Esophagus (tissue), 2 donors: ENCODE results near the gene CACNA1D. TPM values are rescaled to one million over a fixed set of nuclear protein-coding genes. Genes with fewer than 3 reads are reported as not detected.

Experiments used
- H3K27ac ChIP-seq, 2 donors: one replicate each; pipeline ENCODE4 v1.5.1; 2013; ENCODE audit warnings: low read depth in 2 of 2, mild to moderate bottlenecking in 2 of 2, inconsistent platforms in 1 of 2, low read length in 1 of 2, moderate library complexity in 1 of 2
- H3K27me3 ChIP-seq, 2 donors: one replicate each; pipeline ENCODE4 v1.6.1; 2013; ENCODE audit warnings: low read length in 2 of 2, control low read depth in 1 of 2, mild to moderate bottlenecking in 1 of 2; ENCODE audit not compliant: insufficient read depth in 2 of 2, control insufficient read depth in 1 of 2
- H3K36me3 ChIP-seq, 2 donors: one replicate each; pipeline ENCODE4 v1.6.1; 2013; ENCODE audit warnings: low read length in 1 of 2; ENCODE audit not compliant: control insufficient read depth in 2 of 2, insufficient read depth in 2 of 2
- H3K4me1 ChIP-seq, 2 donors: one replicate each; pipeline ENCODE4 v1.6.1; 2013; ENCODE audit warnings: low read length in 1 of 2; ENCODE audit not compliant: control insufficient read depth in 2 of 2, insufficient read depth in 2 of 2
- H3K4me3 ChIP-seq, 2 donors: one replicate each; pipeline ENCODE4 v1.5.1; 2013; ENCODE audit warnings: low read length in 2 of 2, mild to moderate bottlenecking in 2 of 2, low read depth in 1 of 2, moderate library complexity in 1 of 2
- H3K9me3 ChIP-seq, 2 donors: one replicate each; pipeline ENCODE4 v1.6.1; 2013; ENCODE audit warnings: mild to moderate bottlenecking in 2 of 2, low read depth in 1 of 2, low read length in 1 of 2, moderate library complexity in 1 of 2; ENCODE audit not compliant: control insufficient read depth in 2 of 2, insufficient read depth in 1 of 2
- WGBS, 2 donors: extraction: QIAGEN DNeasy Blood & Tissue Kit; methylation state at CpG; one replicate each; pipeline ENCODE4 v1.1.7; 2013; 5-methylcytosine and 5-hydroxymethylcytosine counted together
- polyA plus RNA-seq, 2 donors: library from polyadenylated mRNA; stranded (reverse); fragments of 200-250 nt; gene quantifications; one replicate each; pipeline ENCODE4 v1.2.3, GENCODE V29; 2013
- donor health status: healthy with polysubstance abuse.
- donor health status: Bipolar disorder and iron deficiency.

Gene CACNA1D
- polyA plus RNA-seq, 2 donors = 0.38 to 0.61 TPM

DNA sequence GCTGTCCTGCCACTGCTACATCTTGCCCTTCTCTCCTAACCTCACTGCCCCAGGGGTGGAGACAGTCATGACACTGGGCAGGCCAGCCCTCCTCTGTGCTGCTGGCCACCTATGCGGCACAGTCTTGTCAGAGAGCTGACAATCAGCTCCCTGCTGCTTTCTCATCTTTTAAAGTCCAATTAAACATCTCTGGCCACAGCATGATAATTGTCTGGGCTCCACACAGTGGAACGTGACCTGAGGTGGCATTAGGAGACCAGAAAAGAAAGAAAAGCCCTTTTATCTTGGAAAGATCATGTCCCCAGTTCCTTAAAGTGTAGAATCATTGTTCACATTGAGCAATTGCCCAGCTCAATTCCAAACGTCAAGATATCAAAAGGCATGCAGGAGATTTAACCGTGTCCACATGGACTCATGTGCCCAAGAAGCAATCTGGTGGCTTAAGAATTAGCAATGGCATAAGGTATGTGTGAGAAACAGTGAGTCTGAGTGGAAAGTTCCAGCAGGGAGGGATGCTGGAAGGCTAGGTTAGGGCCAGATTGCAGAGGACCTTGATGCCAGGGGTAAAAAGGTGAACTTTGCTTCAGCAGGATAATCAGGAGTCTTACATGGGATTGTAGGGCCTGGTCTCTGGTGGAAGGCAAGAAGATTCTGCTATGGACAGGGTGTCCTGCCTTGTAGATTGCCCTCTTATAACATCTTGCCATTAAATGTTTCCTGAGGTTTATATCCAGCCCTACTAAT, 15.3 kb upstream of the CACNA1D start:
- Histone ChIP-seq H3K9me3 (no peaks in the 10 kb centered on the region), H3K4me3 (no peak overlapping the region), H3K27me3 (no peaks in the 10 kb centered on the region), H3K36me3 (no peaks in the 10 kb centered on the region), H3K27ac (no peak overlapping the region), H3K4me1 (no peaks in the 10 kb centered on the region)
- WGBS, 2 donors = 64 to 79% methylated on average over 4 of the region's 4 CpGs

DNA sequence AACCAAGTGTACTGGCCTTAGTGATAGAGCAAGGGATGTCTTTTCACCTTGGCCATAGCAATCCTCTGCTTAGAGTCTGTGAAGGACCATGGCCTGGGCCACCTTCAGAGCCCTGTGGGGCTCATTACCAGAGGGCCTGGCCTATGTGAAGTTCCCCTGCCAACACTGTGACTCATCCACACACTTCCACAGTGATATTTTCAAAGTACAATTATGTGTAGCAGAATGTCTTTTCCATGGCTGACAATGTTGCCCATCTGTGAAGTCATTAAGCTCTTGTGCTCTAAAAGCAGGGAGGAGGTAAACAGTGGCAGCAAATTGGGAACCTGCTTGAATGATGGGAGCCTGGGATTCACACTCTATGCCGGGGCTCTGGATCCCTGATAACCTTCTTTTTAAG, 12.2 kb upstream of the CACNA1D start:
- Histone ChIP-seq H3K4me1 (no peaks in the 10 kb centered on the region), H3K4me3 (no peak overlapping the region), H3K9me3 (no peaks in the 10 kb centered on the region), H3K27ac (no peak overlapping the region), H3K27me3 (no peaks in the 10 kb centered on the region), H3K36me3 (no peaks in the 10 kb centered on the region)
- 83 to 93% methylated on average over 1 of the region's 1 CpG for WGBS, 2 donors

DNA sequence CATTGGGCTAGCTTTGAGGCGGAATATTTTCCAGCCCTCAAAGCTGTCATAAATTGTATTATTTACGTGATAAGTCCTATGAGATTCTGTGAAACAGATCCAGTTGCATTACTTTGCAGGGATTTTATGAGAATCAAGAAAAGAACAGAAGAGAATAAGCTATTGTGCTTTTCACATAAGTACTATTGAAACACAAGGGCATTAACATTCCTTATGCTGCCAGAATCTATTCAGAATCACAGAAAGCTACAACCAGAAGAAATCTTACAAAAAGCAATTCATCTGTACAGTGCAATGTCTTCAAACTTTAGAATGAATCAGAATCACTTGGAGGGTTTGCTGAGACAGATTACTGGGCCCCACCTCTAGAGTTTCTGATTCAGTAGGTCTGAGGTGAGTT, 10.6 kb upstream of the CACNA1D start:
- 73 to 85% methylated on average over 2 of the region's 2 CpGs for WGBS, 2 donors
- Histone ChIP-seq H3K27me3 (no peaks in the 10 kb centered on the region), H3K27ac (no peak overlapping the region), H3K4me1 (no peaks in the 10 kb centered on the region), H3K36me3 (no peaks in the 10 kb centered on the region), H3K4me3 (no peak overlapping the region), H3K9me3 (no peaks in the 10 kb centered on the region)

DNA sequence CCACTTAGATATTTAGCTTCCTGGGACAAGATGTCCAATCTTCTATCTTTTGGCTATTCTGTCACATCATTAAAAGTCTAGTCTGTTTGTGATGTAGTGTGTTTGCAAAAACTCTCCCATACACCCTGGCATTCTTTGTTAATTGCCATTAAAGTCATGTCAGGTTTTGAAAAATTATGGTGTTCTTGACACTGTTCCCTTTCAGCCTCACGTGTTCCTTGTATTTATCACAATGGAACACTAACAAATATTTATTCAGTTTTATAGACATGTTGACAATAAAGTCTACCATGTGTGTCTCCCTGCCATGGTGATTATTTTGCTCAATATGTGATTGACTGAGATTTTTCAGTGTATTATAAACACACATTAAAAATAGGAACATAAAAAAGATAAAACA, 9.4 kb upstream of the CACNA1D start:
- 41 to 43% methylated on average over 1 of the region's 1 CpG for WGBS, 2 donors
- H3K4me3 ChIP-seq = no peak overlapping the region
- H3K9me3 ChIP-seq = no peaks in the 10 kb centered on the region
- no peaks in the 10 kb centered on the region for H3K4me1 ChIP-seq
- H3K27ac ChIP-seq = no peak overlapping the region
- no peaks in the 10 kb centered on the region for H3K27me3 ChIP-seq
- H3K36me3 ChIP-seq = no peaks in the 10 kb centered on the region

- Histone ChIP-seq H3K9me3 (no peaks in the 10 kb centered on the region), H3K36me3 (no peaks in the 10 kb centered on the region), H3K4me1 (no peaks in the 10 kb centered on the region), H3K27ac (no peak overlapping the region), H3K27me3 (no peaks in the 10 kb centered on the region), H3K4me3 (no peak overlapping the region)
- WGBS, 2 donors = 35 to 55% methylated on average over 3 of the region's 3 CpGs
Observed at GRCh38 chr3:53485675-53486403, 8.6 kb upstream of the CACNA1D start.

DNA sequence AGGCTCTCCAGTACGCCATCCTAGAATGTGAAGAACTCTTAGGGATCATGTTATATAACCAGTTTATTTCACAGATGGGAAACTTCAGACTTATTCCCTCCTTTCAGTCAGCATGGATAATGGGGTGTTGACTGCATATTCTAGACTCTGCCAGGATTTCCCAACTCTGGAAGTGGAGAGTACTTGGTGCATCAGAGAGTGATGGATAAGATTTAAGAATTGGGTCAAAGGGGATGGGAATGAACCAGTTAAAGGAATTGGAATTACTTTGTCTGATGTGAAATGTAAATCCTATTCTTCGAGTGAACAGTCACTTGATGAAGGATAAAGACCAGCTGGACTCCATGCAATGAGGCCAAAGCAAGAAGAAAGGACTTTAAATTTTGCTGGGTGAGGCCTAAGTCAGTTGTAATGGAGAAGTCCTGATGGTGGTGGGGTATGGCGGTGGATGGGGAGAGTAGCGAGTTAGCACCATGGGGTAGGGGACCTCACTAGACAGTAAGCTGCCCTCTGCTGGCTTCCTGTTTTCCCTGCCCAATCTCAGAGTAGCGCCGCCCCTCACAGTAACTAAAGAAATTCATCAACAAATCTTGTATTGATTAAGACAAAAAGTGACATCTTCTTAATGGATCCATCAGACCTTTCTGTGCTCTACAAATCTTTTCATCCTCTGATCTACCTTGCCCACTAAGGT, 7.3 kb upstream of the CACNA1D start:
- Histone ChIP-seq H3K9me3 (no peaks in the 10 kb centered on the region), H3K27me3 (no peaks in the 10 kb centered on the region), H3K27ac (no peak overlapping the region), H3K4me1 (no peaks in the 10 kb centered on the region), H3K36me3 (no peaks in the 10 kb centered on the region), H3K4me3 (no peak overlapping the region)
- WGBS, 2 donors = 82 to 90% methylated on average over 6 of the region's 6 CpGs

DNA sequence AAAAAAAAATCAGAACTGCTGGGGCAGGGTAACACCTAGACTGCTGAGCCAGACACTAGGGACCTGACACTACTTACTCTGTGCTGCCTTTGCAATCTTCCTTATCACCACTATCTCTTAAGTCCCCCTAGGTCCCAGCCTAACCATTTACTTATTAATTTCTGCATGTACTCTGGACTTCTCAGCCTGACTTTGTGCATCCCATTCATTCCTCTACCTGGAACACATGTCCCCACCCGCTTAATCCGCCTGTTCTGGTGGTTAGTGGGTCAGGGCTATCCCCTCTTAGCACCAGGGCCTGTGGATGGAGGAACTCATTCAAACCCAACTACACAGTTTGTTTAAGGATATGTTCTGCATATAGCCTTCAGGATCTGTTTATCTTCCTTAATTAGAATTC, 5.0 kb upstream of the CACNA1D start:
- peaks cover 2 to 7% of the 10 kb centered on the region in 2 donors for H3K4me1 ChIP-seq
- H3K4me3 ChIP-seq = no peak overlapping the region
- H3K27ac ChIP-seq = no peak overlapping the region
- 94 to 96% methylated on average over 2 of the region's 2 CpGs for WGBS, 2 donors
- H3K27me3 ChIP-seq = peaks cover 0 to 4% of the 10 kb centered on the region in 2 donors
- no peaks in the 10 kb centered on the region for H3K9me3 ChIP-seq
- H3K36me3 ChIP-seq = no peaks in the 10 kb centered on the region

DNA sequence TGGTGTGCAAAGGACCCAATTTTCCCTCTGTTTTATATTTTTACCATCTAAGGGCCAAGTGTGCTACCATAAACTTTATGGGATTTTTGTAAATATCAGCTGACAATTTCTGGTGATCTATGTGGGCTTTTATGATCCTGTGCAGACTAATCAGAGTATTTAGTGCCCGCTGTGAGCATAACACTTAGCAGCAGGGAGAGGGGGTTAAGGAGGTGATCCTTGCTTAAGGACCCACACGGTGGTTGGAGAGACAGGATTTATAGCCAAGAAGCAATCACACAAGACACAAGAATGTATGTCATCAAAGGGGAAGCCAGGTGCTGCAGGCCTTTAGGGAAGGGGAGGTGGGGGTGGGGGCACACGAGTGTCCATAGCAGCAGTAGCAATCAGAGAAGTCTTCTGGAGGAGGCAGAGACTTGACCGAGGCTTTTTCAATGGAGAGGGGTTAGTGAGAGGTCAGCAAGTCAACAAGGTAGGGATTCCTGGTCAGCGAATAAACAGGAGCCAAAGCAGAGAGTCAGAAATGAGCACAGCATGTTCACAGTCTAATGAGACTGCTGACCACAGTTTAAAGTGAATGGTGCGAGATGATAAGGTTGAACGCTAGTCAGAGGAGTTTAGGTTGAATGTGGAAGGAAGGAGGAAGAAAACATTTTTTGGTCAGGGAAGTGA, 4.5 kb upstream of the CACNA1D start:
- Histone ChIP-seq H3K4me1 (peaks cover 2 to 8% of the 10 kb centered on the region in 2 donors), H3K4me3 (no peak overlapping the region), H3K27me3 (peaks cover 0 to 4% of the 10 kb centered on the region in 2 donors), H3K36me3 (no peaks in the 10 kb centered on the region), H3K9me3 (no peaks in the 10 kb centered on the region), H3K27ac (no peak overlapping the region)
- 62 to 64% methylated on average over 7 of the region's 7 CpGs for WGBS, 2 donors

DNA sequence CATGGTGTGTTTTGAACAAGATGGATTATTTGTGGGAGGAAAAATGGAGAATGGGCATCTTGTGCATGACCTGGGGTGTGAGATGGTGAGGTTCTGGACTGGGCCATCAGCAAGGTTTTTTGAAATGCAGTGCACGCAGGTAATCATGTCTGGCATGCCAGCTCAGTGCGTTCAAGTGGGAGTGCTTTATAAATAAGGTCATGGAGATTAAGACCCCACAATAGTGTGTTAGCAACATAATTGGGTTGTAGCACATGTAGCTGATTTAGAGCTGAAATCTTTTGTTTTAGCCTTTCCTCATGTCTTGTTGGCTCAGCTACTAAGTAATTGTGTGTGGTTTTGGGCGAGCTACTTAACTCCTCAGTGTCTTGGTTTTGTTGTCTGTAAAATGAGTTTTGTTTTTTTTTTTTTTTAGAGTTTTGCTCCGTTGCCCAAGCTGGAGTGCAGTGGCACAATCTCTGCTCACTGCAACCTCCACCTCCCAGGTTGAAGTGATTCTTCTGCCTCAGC, 3.9 kb upstream of the CACNA1D start:
- Histone ChIP-seq H3K36me3 (no peaks in the 10 kb centered on the region), H3K4me3 (no peak overlapping the region), H3K27ac (no peak overlapping the region), H3K27me3 (peaks cover 0 to 9% of the 10 kb centered on the region in 2 donors), H3K9me3 (no peaks in the 10 kb centered on the region), H3K4me1 (peaks cover 6 to 13% of the 10 kb centered on the region in 2 donors)
- 75 to 81% methylated on average over 4 of the region's 4 CpGs for WGBS, 2 donors
